ENCODE measurements around the gene GFI1B.

- no peak for TF ChIP-seq POLR2A (IDR thresholded peaks at IDR 0.05; ENCODE audit: low read depth, low read length)
- no peak for TF ChIP-seq CTCF (IDR thresholded peaks at IDR 0.05 in 2 of 3, conservative IDR thresholded peaks at IDR 0.05 in 1 of 3; ENCODE audit: control insufficient read depth in 2 of 3, extremely low read depth in 1 of 3, insufficient read depth in 1 of 3, low read depth in 3 of 3, low read length in 3 of 3)
- no peak for TF ChIP-seq POLR2AphosphoS5 (IDR thresholded peaks at IDR 0.05; ENCODE audit: low read length)
- no peak for TF ChIP-seq CBX5 (IDR thresholded peaks at IDR 0.05; ENCODE audit: low read depth)
- TF ChIP-seq SIX5 (IDR thresholded peaks at IDR 0.05; ENCODE audit: low read depth, low read length, severe bottlenecking): no peak
Measured at GRCh38 chr9:132973713-132974112, 4.8 kb upstream of the GFI1B start.

All from GM12878 (cell line).